Endothelial cell of umbilical vein (primary cell): Measurements from ENCODE around the gene FCN1. TPM values are rescaled to one million over a fixed set of nuclear protein-coding genes. Genes with fewer than 3 reads are reported as not detected.

Experiments used
- BruUV-seq: library from RNA; stranded (reverse); fragments of 400-500 nt; replicated peaks from 2 replicates; lab custom pipeline; 2021; lab: Mats Ljungman, UMichigan
- CTCF ChIA-PET: fragments of 300-600, 350-600 bp; sonication (Branson Sonifier 250); formaldehyde crosslinking; loops from one replicate; lab custom pipeline; 2021; ENCODE audit warnings: antibody characterized with exemption, inconsistent platforms; lab: Charles Lee
- POLR2A ChIA-PET: fragments of 300-600, 350-600 bp; sonication (Branson Sonifier 250); formaldehyde crosslinking; loops from one replicate; lab custom pipeline; 2021; ENCODE audit warnings: antibody characterized with exemption, inconsistent platforms; lab: Charles Lee
- DNase-seq: peaks from one replicate; pipeline ENCODE4 v3.0.0-alpha.2; 2011; ENCODE audit warnings: low read depth, low spot score
- FAIRE-seq: peaks from 2 replicates; lab custom pipeline; 2011; peaks lifted over from hg19 to GRCh38; lab: Jason Lieb, UNC
- H2AFZ ChIP-seq: 2 replicates; pipeline ENCODE4 v1.6.0; 2012; ENCODE audit warnings: low read depth, low read length, control low read depth, inconsistent platforms
- H3K27ac ChIP-seq: 2 replicates; pipeline ENCODE4 v1.5.1; 2011; ENCODE audit warnings: low read depth, mild to moderate bottlenecking, control low read depth, low read length, moderate library complexity; ENCODE audit not compliant: insufficient read depth
- H3K27me3 ChIP-seq, 2 experiments: 2 replicates each; pipeline versions ENCODE4 v1.6.0 to v1.6.1; 2011; ENCODE audit warnings: low read length in 2 of 2, mixed read lengths in 1 of 2; ENCODE audit not compliant: control insufficient read depth in 2 of 2, insufficient read depth in 2 of 2
- H3K36me3 ChIP-seq, 2 experiments: 2 replicates in 1 of 2; 3 replicates in 1 of 2; pipeline ENCODE4 v1.5.1; 2011; ENCODE audit warnings: low read length in 2 of 2, mild to moderate bottlenecking in 1 of 2, moderate library complexity in 1 of 2; ENCODE audit not compliant: control insufficient read depth in 2 of 2, insufficient read depth in 2 of 2; ENCODE audit errors: extremely low read depth in 1 of 2
- H3K4me1 ChIP-seq: 3 replicates; pipeline ENCODE4 v1.5.1; 2011; ENCODE audit warnings: mild to moderate bottlenecking, low read length; ENCODE audit not compliant: control insufficient read depth, insufficient read depth; ENCODE audit errors: extremely low read depth
- H3K4me2 ChIP-seq: 2 replicates; pipeline ENCODE4 v1.6.1; 2011; ENCODE audit warnings: low read length, control low read depth, mixed read lengths; ENCODE audit not compliant: insufficient read depth
- H3K4me3 ChIP-seq, 3 experiments: fragments of 200-600 bp in 1 of 3; sonication (generic), shearing (Covaris generic) in 1 of 3; replicated peaks in 1 of 3; 2 replicates each; pipeline ENCODE4 v1.5.1; 2011 to 2016; ENCODE audit warnings: control low read depth in 3 of 3, low read length in 3 of 3, mild to moderate bottlenecking in 2 of 3, inconsistent platforms in 1 of 3, low read depth in 1 of 3, moderate library complexity in 1 of 3; ENCODE audit not compliant: insufficient read depth in 1 of 3
- H3K79me2 ChIP-seq: 2 replicates; pipeline ENCODE4 v1.6.0; 2012; ENCODE audit warnings: low read length, inconsistent platforms; ENCODE audit not compliant: control insufficient read depth, insufficient read depth
- H3K9ac ChIP-seq: replicated peaks from 2 replicates; pipeline ENCODE3; 2011; ENCODE audit warnings: low read length, control low read depth; ENCODE audit not compliant: insufficient read depth; ENCODE audit errors: extremely low read depth
- H3K9me1 ChIP-seq: replicated peaks from 3 replicates; pipeline ENCODE4 v1.6.0; 2011; ENCODE audit warnings: mild to moderate bottlenecking, low read length; ENCODE audit not compliant: control insufficient read depth, insufficient read depth; ENCODE audit errors: extremely low read depth
- H3K9me3 ChIP-seq: replicated peaks from 2 replicates; pipeline ENCODE4 v1.5.1; 2012; ENCODE audit warnings: low read length, inconsistent platforms; ENCODE audit not compliant: control insufficient read depth, insufficient read depth
- H4K20me1 ChIP-seq: replicated peaks from 2 replicates; pipeline ENCODE3; 2011; ENCODE audit warnings: mild to moderate bottlenecking, low read length; ENCODE audit not compliant: control insufficient read depth, insufficient read depth; ENCODE audit errors: extremely low read depth
- EZH2 ChIP-seq: IDR thresholded peaks from 2 replicates; pipeline ENCODE4 v1.6.1; 2012; ENCODE audit warnings: borderline replicate concordance, low read depth, mild to moderate bottlenecking, moderate library complexity, low read length, inconsistent platforms; ENCODE audit not compliant: severe bottlenecking
- FOS ChIP-seq: IDR thresholded peaks from 2 replicates; pipeline ENCODE4 v1.6.1; 2011; ENCODE audit warnings: mild to moderate bottlenecking, low read length, moderate library complexity, borderline replicate concordance; ENCODE audit not compliant: insufficient read depth
- GATA2 ChIP-seq: IDR thresholded peaks from 2 replicates; pipeline ENCODE4 v1.7.0; 2011; ENCODE audit warnings: low read depth, mild to moderate bottlenecking, moderate library complexity, mixed read lengths, low read length; ENCODE audit not compliant: insufficient read length, insufficient read depth
- JUN ChIP-seq: IDR thresholded peaks from 2 replicates; pipeline ENCODE4 v1.6.1; 2011; ENCODE audit warnings: borderline replicate concordance, low read depth; ENCODE audit not compliant: insufficient read length, insufficient read depth
- MYC ChIP-seq: IDR thresholded peaks from one replicate; pipeline ENCODE4 v1.6.1; 2011; ENCODE audit warnings: mild to moderate bottlenecking, low read depth, low read length
- POLR2A ChIP-seq: IDR thresholded peaks from 2 replicates; pipeline ENCODE4 v1.6.1; 2012; ENCODE audit warnings: low read depth, mild to moderate bottlenecking, control low read depth, low read length
- POLR2AphosphoS5 ChIP-seq: IDR thresholded peaks from 2 replicates; pipeline ENCODE4 v1.6.1; 2012; ENCODE audit warnings: low read depth, mild to moderate bottlenecking, control low read depth, low read length, moderate library complexity; ENCODE audit not compliant: insufficient read depth
- dilution Hi-C: fragments of 300-500 bp; cut with MboI; formaldehyde crosslinking; loops from one replicate; pipeline ENCODE4 v1.15.0; 2019; ENCODE audit warnings: low sequenced_read_pairs; ENCODE audit not compliant: extremely low pct_ligation_motif_present
- intact Hi-C: fragments of 100-400 bp; cut with micrococcal nuclease; formaldehyde crosslinking; loops from one replicate; pipeline ENCODE4 v1.10.0; 2022
- polyA plus RNA-seq, 4 experiments: library from polyadenylated mRNA; depleted of rRNA in 3 of 4; stranded (reverse) in 3 of 4; unstranded in 1 of 4; fragments of >200 nt; gene quantifications; 2 replicates each; pipeline versions ENCODE4 v1.2.1 to v1.2.3, GENCODE V29; 2011 to 2012; ENCODE audit warnings: missing spikeins in 1 of 4
- total RNA-seq: library from RNA; stranded (reverse); gene quantifications from 2 replicates; pipeline ENCODE4 v1.2.3, GENCODE V29; 2021
- TF ChIP-seq, protein P1 (sequence below), 2 donors: IDR thresholded peaks; 1 replicate in 1 of 2; 2 replicates in 1 of 2; pipeline ENCODE4 v1.5.1; 2011; ENCODE audit warnings: low read length in 2 of 2, mild to moderate bottlenecking in 2 of 2, moderate library complexity in 2 of 2, control low read depth in 1 of 2, inconsistent platforms in 1 of 2, low read depth in 1 of 2; ENCODE audit not compliant: insufficient read depth in 1 of 2; ENCODE audit errors: extremely low read depth in 1 of 2
- TF ChIP-seq, protein P2 (sequence below): IDR thresholded peaks from 2 replicates; pipeline ENCODE4 v1.6.1; 2011; ENCODE audit not compliant: insufficient read depth, insufficient read length

The FCN1 gene
- total and polyA plus RNA-seq, 2 donors (not counting 3 experiments of a cell fraction or from before 2014, with no cell fraction given): not detected

DNA sequence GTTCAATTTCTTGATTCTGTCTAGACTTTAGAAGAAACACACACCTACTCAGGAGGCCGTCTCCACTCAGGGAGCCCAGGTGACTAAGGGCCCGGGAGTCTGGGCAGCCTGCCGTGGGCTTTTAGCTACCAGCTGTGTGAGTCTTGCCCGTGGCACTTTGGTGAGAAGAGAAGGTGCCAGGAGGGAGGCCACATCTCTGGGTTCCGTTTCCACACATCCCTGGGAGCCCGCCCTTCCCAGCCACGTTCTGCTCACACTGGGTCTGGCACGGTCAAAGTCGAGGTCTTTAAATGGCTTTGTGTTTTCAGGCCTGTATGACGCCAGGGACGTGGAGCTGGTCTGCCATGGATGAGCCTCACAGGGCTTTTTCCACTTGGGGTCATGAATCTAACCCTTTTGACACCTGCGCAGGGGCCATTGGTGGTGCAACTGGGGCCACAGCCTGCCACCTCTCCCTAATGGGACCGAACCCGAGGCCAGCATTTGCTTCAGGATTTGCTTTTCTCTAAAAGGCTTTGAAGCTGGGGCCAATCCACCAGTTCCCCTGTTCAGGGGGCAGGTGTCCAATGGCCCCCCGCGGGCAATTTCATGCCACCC lies 54.3 kb downstream of the FCN1 start:
- Histone ChIP-seq H3K4me2 (no peak overlapping the region), H3K4me3 (no peak overlapping the region), H3K27me3 (no peaks in the 10 kb centered on the region), H3K9ac (no peak overlapping the region), H3K79me2 (no peaks in the 10 kb centered on the region), H3K4me1 (no peaks in the 10 kb centered on the region), H3K27ac (no peak overlapping the region), H4K20me1 (no peaks in the 10 kb centered on the region), H2AFZ (no peak overlapping the region), H3K9me3 (no peaks in the 10 kb centered on the region), H3K9me1 (no peaks in the 10 kb centered on the region), H3K36me3 (no peaks in the 10 kb centered on the region)
- FAIRE-seq (no peak), DNase-seq (no peak)
- dilution Hi-C loops (no loop called here), intact Hi-C loops (no loop called here)
- ChIA-PET CTCF (no interaction called here), POLR2A (no interaction called here)
- no peak for TF ChIP-seq MYC
- no peak for TF ChIP-seq JUN
- no TSS peak for BruUV-seq

DNA sequence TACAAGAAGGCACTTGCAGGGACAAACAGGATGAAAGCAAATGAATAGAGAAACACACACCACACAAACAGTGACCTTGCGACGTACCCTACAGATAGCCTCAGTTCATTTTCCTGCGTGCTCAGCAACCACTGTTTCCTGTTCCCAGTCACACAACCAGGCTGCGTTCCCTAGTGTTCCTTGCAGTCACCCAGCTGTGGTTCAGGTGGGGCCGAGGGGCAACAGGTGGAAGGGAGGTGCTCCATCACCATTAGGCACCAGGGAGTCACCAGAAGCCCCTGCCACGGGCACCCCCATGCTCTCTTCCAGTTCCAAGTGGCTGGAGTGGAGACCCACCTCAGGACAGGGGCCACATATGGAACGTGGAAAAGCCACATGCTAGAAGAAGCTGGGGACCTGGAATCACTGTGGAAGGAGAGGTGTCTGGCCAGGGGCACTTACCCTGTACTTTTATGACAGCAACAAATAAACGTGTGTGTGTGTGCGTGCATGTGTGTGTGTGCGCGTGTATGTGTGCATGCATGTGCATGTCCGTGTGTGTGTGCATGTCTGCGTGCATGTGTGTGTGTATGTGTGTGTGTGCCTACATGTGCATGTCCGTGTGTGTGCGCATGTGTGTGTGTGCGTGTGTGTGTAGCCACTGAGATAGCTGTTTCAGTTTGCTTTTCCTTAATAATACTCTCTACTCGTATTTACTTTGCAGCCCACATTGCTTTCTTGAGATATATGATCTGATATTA lies 55.9 kb downstream of the FCN1 start:
- Histone ChIP-seq H3K27ac (no peak overlapping the region), H4K20me1 (no peaks in the 10 kb centered on the region), H3K79me2 (no peaks in the 10 kb centered on the region), H3K9me3 (no peaks in the 10 kb centered on the region), H3K36me3 (no peaks in the 10 kb centered on the region), H3K9ac (no peak overlapping the region), H3K27me3 (no peaks in the 10 kb centered on the region), H3K4me1 (no peaks in the 10 kb centered on the region), H3K9me1 (no peaks in the 10 kb centered on the region), H2AFZ (no peak overlapping the region), H3K4me2 (no peak overlapping the region), H3K4me3 (no peak overlapping the region)
- BruUV-seq: no TSS peak
- no peak for DNase-seq
- ChIA-PET POLR2A (no interaction called here), CTCF (no interaction called here)
- no peak for FAIRE-seq
- no peak for TF ChIP-seq POLR2A
- no peak for TF ChIP-seq EZH2
- TF ChIP-seq MYC: no peak
- no peak for TF ChIP-seq POLR2AphosphoS5
- TF ChIP-seq, protein P1, sequence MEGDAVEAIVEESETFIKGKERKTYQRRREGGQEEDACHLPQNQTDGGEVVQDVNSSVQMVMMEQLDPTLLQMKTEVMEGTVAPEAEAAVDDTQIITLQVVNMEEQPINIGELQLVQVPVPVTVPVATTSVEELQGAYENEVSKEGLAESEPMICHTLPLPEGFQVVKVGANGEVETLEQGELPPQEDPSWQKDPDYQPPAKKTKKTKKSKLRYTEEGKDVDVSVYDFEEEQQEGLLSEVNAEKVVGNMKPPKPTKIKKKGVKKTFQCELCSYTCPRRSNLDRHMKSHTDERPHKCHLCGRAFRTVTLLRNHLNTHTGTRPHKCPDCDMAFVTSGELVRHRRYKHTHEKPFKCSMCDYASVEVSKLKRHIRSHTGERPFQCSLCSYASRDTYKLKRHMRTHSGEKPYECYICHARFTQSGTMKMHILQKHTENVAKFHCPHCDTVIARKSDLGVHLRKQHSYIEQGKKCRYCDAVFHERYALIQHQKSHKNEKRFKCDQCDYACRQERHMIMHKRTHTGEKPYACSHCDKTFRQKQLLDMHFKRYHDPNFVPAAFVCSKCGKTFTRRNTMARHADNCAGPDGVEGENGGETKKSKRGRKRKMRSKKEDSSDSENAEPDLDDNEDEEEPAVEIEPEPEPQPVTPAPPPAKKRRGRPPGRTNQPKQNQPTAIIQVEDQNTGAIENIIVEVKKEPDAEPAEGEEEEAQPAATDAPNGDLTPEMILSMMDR (IDR thresholded peaks at IDR 0.05; ENCODE audit: extremely low read depth in 1 of 2, insufficient read depth in 1 of 2, low read depth in 1 of 2, low read length in 2 of 2): no peak
- TF ChIP-seq JUN: no peak
- TF ChIP-seq, protein P2, sequence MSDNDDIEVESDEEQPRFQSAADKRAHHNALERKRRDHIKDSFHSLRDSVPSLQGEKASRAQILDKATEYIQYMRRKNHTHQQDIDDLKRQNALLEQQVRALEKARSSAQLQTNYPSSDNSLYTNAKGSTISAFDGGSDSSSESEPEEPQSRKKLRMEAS: no peak
- TF ChIP-seq FOS: no peak
- TF ChIP-seq GATA2: no peak
- dilution Hi-C loops (no loop called here), intact Hi-C loops (no loop called here)
